ENCODE data around the gene PMAIP1.
"Not testable (repeated sequence)": the region's sequence is repeated elsewhere in the genome, so short reads cannot be mapped to it uniquely, and the experiment has no call there.

PMAIP1 gene

DNA sequence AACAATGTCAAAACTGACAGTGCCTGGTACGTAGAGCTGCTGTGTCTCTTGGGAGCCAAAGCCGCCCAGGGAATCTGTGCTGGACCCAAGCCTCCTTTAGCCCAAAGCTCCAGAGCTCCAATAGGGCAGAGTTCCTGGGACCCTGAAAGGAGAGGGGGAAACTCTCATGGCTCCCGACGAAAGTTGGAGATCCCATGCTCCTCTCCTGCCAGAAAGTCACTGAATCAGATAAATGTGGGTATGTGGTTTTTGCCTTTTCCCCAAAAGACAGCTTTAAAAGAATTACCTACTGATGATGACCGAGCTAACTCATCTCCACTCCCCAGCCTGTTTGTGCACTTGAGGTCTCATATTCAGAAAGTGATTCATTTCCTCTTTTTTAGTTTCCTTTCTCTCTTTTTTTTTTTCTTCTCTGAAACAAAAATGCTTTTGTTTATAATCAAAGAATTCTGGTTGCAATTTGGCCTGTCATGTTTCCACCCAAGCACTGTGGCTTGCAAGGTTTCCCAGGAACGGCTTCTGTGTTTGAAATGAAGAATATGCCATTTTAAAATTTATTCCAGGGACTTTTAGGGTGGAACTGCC, 14.1 kb upstream of the PMAIP1 start:
- peak; percentile 47 for DNase-seq

DNA sequence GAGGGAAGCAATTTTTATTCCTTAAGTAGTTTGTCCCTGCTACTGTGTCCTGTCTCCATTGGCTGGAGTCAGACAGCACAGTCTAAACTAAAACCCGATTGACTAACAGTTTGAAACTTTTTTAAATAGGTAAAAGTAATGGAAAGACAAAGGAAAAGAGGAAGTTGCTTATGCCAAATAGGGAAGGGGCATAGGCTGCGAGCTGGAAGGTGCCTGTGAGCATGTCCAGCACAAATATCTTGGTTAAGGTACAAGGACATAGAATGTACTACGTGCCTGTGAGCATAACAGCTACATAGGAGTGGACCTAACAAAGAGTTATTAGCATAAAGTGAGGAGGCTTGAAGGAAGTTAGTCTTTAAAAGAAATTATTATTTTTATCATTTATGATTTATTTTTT, 13.4 kb upstream of the PMAIP1 start:
- DNase-seq, result not testable (repeated sequence)

DNA sequence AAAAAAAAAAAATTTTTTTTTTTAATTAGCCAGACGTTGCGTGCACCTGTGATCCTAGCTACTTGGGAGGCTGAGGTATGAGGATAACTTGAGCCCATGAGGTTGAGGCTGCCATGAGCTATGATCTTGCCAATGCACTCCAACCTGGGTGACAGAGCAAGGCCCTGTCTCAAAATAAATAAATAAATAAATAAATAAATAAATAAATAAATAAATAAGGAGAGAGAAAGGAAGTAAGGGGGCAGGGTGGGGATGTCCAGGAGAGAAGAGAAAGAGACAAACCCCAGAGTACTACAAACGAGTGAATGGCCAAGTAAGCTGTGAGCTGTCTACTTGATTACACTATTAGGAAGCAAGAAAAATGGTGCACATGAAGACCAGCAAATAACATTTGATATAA, 7.7 kb upstream of the PMAIP1 start:
- no peak for DNase-seq

DNA sequence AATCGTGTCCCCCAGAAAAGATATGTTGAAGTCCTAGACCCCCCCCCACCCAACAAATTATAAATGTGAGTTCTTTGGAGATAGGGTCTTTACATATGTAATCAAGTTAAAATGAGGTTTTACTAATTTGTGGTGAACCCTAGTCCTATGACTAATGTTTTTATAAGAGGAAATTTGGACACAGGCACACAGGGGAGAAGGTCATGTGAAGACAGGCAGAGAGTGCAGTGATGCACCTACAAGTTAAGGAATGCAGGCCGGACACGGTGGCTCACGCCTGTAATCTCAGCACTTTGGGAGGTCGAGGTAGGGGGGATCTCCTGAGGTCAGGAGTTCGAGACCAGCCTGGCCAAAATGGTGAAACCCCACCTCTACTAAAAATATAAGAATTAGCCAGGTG, 5.8 kb upstream of the PMAIP1 start:
- DNase-seq, result no peak

DNA sequence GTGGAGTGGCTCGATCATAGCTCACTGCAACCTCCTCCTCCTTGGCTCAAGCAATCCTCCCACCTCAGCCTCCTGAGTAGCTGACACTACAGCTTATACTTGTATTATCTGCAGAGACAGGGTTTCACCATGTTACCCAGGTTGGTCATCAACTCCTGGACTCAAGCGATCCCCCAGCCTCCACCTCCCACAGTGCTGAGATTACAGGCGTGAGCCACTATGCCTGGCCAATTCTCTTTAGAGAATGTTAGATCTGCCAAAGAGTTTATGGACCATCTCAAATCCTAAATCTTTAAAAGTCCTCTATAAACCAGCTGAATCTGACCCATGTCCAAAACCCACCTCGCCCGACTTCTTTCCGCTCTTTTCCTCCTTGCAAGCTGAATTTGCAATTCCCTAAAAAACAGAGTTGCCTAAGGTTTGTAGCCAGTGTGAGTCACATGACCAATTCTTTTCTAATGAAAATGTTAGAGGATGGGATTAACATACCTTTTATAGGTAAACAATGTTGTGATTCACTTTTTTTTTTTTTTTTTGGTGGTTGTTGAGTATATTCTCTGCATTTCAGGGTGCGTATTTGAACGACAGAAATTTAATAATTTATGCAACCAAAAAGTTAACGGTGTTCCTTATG, 2.4 kb upstream of the PMAIP1 start:
- DNase-seq, result no peak

DNA sequence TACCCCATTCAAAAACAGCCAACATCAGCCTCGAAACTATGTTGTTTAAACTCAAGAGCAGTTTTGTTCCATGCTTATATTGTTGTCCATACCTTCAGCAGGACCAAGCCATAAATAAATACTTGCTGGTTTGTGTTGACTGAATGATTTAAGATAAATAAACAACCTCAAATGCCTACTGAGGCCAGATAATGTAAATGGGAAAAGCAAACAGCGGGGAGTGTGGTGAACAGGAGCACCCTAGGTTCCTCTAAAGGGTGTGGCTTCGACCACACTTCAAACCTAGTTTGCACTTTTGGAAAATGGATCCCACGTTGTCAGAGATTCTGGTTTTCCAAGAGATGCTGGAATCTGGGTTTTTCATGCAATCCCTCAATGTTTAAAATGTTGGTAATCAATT, 1.7 kb upstream of the PMAIP1 start:
- DNase-seq, result no peak

DNA sequence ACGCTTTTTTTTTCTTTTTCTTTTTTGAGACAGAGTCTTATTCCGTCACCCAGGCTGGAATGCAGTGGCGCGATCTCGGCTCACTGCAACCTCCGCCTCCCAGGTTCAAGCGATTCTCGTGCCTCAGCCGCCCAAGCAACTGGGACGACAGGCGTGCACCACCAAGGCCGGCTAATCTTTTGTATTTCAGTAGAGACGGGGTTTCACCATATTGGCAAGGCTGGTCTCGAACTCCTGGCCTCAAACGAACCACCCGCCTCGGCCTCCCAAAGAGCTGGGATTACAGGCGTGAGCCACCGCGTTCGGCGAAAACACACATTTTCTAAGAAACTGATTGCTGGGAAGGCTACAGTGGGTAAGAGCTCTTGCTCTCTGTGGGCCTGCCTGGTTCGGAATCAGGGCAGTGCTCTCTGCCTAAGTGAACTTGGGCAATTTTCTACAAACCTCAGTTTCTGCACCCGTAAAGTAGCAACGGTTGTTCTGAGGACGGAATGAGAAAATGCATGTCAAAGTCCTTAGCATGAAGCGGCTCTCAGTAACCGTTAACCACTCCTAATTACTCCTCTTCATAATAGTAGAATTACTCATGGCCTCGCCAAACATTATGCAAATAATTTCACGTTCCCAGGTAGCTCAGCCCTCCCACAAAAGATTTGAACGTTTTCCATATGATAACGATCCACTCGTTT, 1.0 kb upstream of the PMAIP1 start:
- DNase-seq, result no peak

DNA sequence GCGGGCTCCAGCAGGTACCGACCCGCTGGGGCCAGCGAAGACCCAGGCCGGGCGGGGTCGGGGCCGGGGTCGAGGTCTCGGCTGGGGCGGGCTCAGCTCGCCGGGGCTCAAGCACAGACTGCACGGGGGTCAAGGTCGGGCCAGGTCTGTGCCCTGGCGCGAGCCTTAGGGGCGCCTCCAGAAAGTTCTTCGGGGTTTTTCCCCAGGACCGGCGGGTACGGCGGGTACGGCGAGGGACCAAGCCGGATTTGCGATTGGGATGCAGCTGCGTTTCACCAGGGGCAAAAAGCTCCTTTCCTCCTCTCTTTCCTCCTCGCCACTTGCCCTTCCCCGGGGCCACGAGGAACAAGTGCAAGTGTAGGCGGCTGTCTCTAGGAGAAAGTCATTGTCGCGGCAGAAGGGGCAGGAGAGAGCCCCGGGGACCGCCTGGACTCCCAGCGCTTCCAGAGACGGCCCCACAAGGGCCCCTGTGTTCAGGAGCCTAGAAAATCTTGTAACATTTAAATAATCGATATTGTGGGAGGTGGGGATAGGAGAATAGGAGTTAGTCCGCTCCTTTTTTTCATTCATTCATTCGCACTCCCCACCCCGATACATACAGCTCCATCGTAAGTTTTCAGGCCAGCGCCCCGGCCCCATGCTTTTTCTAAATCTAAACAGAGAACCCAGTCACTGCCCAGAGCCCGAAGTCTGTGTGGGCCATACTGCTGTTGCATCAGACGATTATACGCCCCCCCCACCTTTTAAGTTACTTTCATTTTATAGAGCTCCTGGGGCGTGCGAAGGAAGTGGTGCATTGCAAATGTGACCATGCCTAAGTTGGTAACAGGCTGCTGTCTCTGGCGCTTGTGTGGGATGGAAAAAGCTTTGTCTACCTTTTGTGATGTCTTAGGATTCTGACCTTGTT, 679 bp downstream of the PMAIP1 start:
- peak; percentile 77 for DNase-seq

DNA sequence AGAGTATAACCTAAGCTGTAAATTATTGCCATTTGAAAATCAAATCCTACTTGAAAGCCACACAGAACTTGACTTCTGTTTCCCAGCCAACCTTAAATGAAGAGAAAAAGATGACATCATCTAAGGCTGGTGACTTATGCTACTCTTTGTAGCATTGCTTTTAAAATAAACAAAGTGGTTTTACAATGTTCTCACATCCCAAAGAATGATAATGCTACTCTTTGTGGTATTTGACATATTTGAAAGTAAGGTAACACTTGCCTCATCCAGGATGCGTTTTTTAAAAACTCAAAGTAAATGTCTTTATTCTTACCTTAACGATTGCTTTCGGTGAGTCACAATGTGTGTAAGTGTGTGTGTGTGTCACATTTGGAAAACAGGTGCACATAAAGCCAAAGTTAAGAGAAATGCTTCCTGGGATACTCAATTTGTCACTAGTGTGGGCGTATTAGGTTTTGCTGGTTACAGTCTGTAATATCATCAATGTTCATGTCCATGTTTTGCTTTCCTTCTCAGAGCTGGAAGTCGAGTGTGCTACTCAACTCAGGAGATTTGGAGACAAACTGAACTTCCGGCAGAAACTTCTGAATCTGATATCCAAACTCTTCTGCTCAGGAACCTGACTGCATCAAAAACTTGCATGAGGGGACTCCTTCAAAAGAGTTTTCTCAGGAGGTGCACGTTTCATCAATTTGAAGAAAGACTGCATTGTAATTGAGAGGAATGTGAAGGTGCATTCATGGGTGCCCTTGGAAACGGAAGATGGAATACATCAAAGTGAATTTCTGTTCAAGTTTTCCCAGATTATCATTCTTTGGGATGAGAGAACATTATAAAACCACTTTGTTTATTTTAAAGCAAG, 2.6 kb downstream of the PMAIP1 start:
- DNase-seq, result peak; percentile 22

DNA sequence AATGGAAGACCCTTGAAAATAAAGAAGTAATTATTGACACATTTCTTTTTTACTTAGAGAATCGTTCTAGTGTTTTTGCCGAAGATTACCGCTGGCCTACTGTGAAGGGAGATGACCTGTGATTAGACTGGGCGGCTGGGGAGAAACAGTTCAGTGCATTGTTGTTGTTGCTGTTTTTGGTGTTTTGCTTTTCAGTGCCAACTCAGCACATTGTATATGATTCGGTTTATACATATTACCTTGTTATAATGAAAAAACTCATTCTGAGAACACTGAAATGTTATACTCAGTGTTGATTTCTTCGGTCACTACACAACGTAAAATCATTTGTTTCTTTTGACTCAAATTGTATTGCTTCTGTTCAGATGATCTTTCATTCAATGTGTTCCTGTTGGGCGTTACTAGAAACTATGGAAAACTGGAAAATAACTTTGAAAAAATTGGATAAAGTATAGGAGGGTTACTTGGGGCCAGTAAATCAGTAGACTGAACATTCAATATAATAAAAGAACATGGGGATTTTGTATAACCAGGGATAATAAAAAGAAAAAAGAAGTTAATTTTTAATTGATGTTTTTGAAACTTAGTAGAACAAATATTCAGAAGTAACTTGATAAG, 3.3 kb downstream of the PMAIP1 start:
- no peak for DNase-seq

DNA sequence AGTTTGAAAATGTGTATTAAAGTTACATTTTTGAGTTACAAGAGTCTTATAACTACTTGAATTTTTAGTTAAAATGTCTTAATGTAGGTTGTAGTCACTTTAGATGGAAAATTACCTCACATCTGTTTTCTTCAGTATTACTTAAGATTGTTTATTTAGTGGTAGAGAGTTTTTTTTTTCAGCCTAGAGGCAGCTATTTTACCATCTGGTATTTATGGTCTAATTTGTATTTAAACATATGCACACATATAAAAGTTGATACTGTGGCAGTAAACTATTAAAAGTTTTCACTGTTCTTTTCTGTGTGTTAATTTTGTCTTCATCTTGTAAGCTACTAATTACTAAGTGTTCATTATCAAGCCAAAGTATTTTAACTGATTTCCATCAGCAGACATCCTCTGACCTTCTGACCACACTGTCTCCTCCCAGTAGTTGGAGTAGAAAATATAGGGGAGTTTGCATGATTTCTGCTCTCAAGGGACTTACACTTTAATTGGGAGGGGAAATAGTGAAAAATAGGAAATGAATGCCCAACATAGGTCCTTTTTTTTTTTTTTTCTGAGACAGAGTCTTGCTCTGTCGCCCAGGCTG, 4.3 kb downstream of the PMAIP1 start:
- DNase-seq, result no peak

DNA sequence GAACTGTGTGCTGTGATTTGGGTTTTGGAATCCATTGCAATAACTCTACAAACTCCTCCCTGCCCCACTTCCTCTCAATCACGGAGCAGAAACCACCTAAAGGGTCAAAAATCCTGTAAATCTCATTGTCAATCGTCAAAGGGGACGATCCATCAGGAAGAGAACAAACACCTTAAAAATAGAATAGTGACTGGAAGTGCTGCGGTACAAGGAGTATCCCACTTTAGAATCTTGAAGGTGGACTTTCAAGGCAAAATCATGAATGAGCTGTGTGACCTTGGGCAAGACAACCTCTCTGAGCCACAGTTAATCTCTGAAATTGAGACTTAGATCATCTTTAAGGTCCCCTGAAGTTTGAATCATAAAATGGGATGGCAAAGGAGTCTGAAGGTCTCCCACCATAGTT, 5.9 kb downstream of the PMAIP1 start:
- no peak for DNase-seq

DNA sequence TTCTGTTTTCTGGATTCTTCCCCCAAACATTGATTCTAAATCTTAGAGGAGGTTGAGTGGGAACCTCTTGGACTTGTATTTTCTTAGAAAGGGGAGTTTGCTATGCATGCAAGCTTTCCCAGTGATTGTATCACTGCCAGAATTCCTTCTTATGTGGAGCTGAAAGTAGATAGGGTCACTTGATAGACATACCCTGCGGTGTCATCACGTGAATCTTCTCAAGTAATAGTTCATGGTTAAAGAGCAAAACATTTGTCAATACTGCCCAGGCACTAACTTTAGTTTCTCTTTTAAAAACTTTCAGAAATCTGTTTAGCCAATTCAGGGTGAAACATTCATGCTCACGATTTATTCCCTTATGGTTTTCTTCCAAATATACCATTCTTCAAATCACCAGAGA, 6.4 kb downstream of the PMAIP1 start:
- DNase-seq, result no peak

DNA sequence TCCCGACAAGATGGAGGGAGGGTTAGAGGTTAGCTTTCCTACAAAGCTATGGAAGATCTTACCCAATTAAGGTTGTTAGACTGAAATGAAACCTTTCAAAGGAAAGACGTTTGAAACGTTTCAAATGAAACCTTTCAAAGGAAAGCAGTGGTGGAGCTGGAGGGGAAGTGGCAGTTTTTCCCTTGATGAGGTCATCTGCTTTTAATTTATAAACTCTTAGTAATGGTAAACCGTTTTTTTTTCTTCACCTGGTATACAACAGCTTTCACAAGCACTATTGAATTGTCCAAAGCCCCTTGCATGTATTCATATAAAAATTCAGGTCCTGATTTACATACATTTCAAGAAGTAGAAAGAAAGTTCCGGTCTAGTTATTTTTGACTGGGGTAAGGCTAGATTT, 7.4 kb downstream of the PMAIP1 start:
- DNase-seq, result no peak

DNA sequence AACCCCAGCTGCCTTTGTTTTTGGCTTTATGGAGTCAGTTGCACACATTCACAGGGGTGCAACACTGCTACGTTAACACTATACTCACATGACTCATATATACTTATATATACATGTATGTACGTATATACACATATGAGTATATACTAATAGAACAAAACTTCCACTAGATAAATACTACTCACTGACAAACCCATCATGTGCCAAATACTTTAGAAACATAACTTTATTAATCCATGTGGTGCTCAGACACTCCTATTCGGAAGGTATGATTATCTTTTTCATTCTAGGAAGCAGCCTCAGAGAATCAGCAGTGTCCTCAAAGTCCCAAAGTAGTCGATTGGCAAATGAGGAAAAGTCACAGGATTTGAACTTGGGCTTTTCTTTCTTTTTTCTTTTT, 7.9 kb downstream of the PMAIP1 start:
- no peak for DNase-seq

DNA sequence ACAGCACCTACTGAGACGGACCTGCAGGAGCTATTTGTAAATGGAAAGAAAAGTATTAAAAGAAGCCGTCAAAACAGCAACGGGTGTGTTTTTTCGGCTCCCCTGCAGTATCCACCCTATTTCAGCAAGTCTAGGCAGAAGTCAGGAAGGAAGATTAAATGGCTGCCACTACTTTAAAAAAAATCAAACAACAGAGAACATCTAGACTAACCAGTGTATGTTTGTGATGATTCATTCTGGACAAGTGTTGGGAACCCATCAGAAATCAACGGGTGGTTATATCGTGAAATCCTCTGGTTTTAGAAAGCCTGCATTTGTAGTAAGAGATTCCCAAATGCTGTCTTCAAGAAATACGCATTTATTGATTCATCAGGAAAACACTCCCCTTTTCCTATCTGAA, 9.0 kb downstream of the PMAIP1 start:
- no peak for DNase-seq

DNA sequence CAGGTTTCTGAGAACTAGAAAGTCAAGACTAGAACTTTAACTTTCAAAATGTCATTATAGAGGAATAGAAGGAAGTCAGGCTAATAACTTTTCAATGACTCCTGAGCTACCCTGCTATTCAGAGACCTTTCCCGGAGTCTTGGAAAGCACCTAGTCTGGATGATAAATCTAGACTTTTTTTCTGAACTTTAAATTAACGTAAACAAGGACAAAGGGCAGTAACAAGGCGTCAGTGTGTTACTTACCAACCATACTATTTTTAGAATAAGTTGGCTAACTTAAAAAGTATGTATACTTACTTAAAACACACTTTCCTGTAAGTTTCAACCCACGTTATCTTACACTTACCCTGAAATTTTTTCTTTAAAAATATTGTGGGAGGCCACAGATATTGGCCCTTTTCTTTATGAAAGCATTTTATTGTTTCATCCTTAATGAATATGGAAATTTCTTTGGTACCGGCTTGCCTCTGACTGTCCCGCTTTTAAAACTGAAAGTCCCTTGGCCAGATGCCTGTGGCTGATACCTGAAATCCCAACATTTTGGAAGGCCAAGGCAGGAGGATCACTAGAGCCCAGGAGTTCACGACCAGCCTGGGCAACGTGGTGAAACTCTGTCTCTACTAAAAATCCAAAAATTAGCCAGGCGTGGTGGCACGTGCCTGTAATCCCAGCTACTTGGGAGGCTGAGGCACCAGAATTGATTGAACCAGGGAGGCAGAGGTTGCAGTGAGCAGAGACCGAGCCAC, 9.7 kb downstream of the PMAIP1 start:
- DNase-seq, result no peak

DNA sequence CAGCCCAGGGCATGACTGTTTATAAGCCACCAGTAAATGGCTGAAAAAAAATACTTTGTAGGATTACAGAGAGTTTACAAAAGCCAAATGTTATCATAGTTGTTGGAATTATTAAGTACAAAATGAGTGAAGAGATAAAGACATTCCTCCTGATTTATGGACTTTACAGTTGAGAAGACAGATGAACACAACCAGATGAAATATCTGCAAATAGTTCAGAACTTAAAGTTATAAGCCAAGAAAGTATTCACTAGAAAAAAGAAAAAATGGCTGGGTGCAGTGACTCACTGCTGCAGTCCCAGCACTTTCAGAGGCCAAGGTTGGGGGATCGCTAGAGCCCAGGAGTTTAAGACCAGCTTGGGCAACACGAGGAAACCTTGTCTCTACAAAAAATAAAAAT, 11.2 kb downstream of the PMAIP1 start:
- no peak for DNase-seq

DNA sequence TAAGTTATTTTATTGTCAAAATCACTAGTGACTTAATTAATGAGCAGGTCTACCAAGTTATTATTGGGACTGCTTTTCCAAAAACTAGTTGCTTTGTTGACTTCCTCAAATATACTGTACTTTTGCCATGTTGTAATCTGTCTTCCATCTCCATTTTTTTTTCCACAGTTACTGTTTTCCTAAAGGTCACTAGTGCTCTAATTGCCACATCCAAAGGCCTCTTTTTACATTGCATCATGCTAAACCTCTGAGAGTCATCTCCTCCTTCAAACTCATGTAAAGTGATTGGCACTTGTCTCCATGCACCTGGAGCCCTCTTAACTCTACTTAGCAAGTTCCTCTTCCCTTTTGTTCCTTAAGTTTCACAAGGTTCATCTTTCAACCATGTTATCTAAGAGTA, 11.8 kb downstream of the PMAIP1 start:
- DNase-seq, result no peak

DNA sequence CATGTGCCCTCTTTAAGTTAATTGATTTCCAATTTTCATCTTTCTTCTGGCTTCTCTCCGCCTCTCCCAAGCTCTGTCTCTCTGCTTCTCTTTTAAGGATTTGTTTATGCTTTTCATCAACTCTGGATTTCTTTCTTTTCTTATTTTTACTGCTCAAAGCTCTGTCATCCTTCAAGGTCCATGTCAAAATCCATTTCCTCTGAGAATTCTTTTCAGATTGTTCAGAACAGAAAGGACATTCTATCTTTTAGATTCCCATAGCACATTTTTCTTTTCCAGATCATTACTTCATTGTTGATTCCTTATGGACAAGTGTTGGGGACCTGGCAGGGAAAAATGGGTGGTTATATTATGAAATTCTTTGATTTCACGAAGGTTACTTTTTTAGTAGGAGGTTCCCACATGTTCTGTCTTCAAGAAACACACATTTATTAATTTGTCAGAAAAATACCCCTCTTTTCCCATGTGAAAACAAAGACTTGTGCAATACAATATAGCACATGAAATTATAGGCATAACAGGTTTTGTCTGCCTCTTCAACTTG, 12.3 kb downstream of the PMAIP1 start:
- no peak for DNase-seq

DNA sequence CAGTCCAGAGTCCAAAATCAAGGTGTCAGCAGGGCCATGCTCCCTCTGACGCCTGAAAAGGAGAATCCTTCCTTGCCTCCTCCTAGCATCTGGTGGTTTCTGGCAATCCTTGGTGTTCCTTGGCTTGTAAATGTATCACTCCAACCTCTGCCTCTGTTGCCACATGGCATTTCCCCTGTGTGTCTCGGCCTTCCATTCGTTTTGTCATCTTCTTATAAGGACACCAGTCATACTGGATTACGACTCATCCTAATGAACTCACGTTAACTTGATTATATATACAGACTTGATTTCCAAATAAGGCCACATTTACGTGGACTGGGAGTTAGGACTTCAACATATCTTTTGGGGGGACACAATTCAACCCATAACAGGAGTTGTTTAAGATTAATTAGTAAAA, 15.8 kb downstream of the PMAIP1 start:
- DNase-seq, result no peak

Measured in stimulated activated CD4-positive, alpha-beta T cell treated with anti-CD3 and anti-CD28 coated beads, Interleukin-15, amount 100 ng/mL, for 24 hours (primary cell).